OCI-LY1 (cell line): ENCODE results near the gene DAAM1.

ENCODE experiments used
- H2AFZ ChIP-seq: fragments of 200-600 bp; sonication (generic), shearing (Covaris generic); 2 replicates; pipeline ENCODE4 v1.6.0; 2014; ENCODE audit warnings: antibody characterized with exemption, mild to moderate bottlenecking, low read length
- H3F3A ChIP-seq: fragments of 200-600 bp; sonication (generic), shearing (Covaris generic); 2 replicates; pipeline ENCODE4 v1.6.0; 2014; ENCODE audit warnings: mild to moderate bottlenecking, antibody characterized with exemption, low read length, moderate library complexity; ENCODE audit not compliant: insufficient read depth
- H3K27ac ChIP-seq: fragments of 200-600 bp; sonication (generic); 2 replicates; pipeline ENCODE4 v1.5.1; 2014; ENCODE audit warnings: low read length, mixed run types, mild to moderate bottlenecking, low read depth; ENCODE audit not compliant: poor library complexity, severe bottlenecking
- H3K27me3 ChIP-seq: fragments of 200-600 bp; sonication (generic); 2 replicates; pipeline ENCODE4 v1.6.0; 2014; ENCODE audit warnings: antibody characterized with exemption, mild to moderate bottlenecking, low read length, moderate library complexity; ENCODE audit not compliant: insufficient read depth
- H3K36me3 ChIP-seq: fragments of 200-600 bp; sonication (generic); 2 replicates; pipeline ENCODE4 v1.6.1; 2014; ENCODE audit warnings: mild to moderate bottlenecking, antibody characterized with exemption, low read length, moderate library complexity, mixed read lengths; ENCODE audit not compliant: insufficient read depth
- H3K4me1 ChIP-seq: fragments of 200-600 bp; sonication (generic); 2 replicates; pipeline ENCODE4 v1.5.1; 2014; ENCODE audit warnings: mild to moderate bottlenecking, low read length, moderate library complexity; ENCODE audit not compliant: insufficient read depth, severe bottlenecking
- H3K4me2 ChIP-seq: fragments of 200-600 bp; sonication (generic), shearing (Covaris generic); 2 replicates; pipeline ENCODE4 v1.6.1; 2014; ENCODE audit warnings: low read length
- H3K4me3 ChIP-seq: fragments of 200-600 bp; sonication (generic); 2 replicates; pipeline ENCODE4 v1.5.1; 2014; ENCODE audit warnings: low read length, low read depth, mild to moderate bottlenecking, mixed read lengths; ENCODE audit not compliant: poor library complexity, severe bottlenecking
- H3K79me2 ChIP-seq: fragments of 200-600 bp; shearing (Covaris generic); 2 replicates; pipeline ENCODE4 v1.6.1; 2016; ENCODE audit warnings: mixed run types, low read length, mixed read lengths; ENCODE audit not compliant: insufficient read depth
- H3K9ac ChIP-seq: fragments of 200-600 bp; sonication (generic), shearing (Covaris generic); 2 replicates; pipeline ENCODE4 v1.6.1; 2014; ENCODE audit warnings: mild to moderate bottlenecking, low read length, mixed read lengths
- H3K9me2 ChIP-seq: fragments of 200-600 bp; sonication (generic), shearing (Covaris generic); 2 replicates; pipeline ENCODE4 v1.6.1; 2014; ENCODE audit warnings: low read depth, mild to moderate bottlenecking, low read length, mixed read lengths
- H3K9me3 ChIP-seq: fragments of 200-600 bp; shearing (Covaris generic); 2 replicates; pipeline ENCODE4 v1.6.1; 2014; ENCODE audit warnings: low read length, mixed read lengths
- H4K20me1 ChIP-seq: fragments of 200-600 bp; sonication (generic), shearing (Covaris generic); 2 replicates; pipeline ENCODE4 v1.6.0; 2016; ENCODE audit warnings: mild to moderate bottlenecking, low read length; ENCODE audit not compliant: insufficient read depth
- EZH2 ChIP-seq: fragments of 200-600 bp; sonication (generic), shearing (Covaris generic); IDR thresholded peaks from 2 replicates; pipeline ENCODE4 v1.8.0; 2017; ENCODE audit warnings: borderline replicate concordance, mixed run types, mild to moderate bottlenecking, antibody characterized with exemption, low read length, moderate library complexity, mixed read lengths
- TF ChIP-seq, protein P1 (sequence below): fragments of 200-600 bp; sonication (generic), shearing (Covaris generic); IDR thresholded peaks from 2 replicates; pipeline ENCODE4 v1.5.1; 2017; ENCODE audit warnings: mild to moderate bottlenecking, antibody characterized with exemption, low read length, moderate library complexity, mixed read lengths

The DAAM1 gene

DNA sequence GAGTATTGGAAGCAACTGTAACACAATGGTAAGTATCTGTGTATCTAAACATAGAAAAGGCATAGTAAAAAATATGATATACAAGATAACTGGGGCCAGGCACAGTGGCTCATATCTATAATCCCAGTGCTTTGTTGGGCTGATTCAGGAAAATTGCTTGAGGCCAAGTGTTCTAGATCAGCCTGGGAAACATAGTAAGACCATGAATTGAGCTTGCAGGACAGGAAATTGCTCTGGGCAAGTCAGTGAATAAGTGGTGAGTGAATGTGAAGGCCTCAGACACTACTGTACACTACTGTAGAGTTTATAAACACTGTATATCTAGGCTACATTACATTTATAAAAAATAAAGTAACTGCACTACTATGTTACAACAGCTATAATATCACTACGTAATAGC lies 201.5 kb downstream of the DAAM1 start:
- Histone ChIP-seq H2AFZ (no peak overlapping the region), H3K36me3 (no peaks in the 10 kb centered on the region), H3K79me2 (no peaks in the 10 kb centered on the region), H4K20me1 (no peaks in the 10 kb centered on the region), H3K4me1 (no peaks in the 10 kb centered on the region), H3K9me3 (no peaks in the 10 kb centered on the region), H3K27ac (no peak overlapping the region), H3K4me3 (no peak overlapping the region), H3K4me2 (no peak overlapping the region), H3K9ac (no peak overlapping the region), H3K27me3 (no peaks in the 10 kb centered on the region), H3F3A (no peaks in the 10 kb centered on the region), H3K9me2 (no peaks in the 10 kb centered on the region)
- TF ChIP-seq EZH2: no peak
- TF ChIP-seq, protein P1, sequence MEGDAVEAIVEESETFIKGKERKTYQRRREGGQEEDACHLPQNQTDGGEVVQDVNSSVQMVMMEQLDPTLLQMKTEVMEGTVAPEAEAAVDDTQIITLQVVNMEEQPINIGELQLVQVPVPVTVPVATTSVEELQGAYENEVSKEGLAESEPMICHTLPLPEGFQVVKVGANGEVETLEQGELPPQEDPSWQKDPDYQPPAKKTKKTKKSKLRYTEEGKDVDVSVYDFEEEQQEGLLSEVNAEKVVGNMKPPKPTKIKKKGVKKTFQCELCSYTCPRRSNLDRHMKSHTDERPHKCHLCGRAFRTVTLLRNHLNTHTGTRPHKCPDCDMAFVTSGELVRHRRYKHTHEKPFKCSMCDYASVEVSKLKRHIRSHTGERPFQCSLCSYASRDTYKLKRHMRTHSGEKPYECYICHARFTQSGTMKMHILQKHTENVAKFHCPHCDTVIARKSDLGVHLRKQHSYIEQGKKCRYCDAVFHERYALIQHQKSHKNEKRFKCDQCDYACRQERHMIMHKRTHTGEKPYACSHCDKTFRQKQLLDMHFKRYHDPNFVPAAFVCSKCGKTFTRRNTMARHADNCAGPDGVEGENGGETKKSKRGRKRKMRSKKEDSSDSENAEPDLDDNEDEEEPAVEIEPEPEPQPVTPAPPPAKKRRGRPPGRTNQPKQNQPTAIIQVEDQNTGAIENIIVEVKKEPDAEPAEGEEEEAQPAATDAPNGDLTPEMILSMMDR: no peak

DNA sequence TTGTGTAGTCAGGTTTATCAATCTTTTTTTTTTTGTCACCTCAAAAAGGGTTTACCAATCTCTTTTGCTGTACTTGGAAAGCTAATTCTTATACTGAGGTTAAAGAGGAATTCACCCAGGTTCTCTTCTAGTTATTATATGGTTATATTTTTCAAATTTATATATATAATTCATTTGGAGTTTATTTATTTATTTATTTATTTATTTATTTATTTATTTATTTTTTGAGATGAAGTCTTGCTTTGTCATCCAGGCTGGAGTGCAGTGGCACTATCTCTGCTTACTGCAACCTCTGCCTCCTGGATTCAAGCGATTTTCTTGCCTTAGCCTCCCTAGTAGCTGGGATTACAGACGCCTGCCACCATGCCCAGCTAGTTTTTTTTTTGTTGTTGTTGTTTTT lies 202.9 kb downstream of the DAAM1 start:
- H3K9me2 ChIP-seq: no peaks in the 10 kb centered on the region
- H3K79me2 ChIP-seq: no peaks in the 10 kb centered on the region
- H3K36me3 ChIP-seq: no peaks in the 10 kb centered on the region
- no peak overlapping the region for H2AFZ ChIP-seq
- no peak overlapping the region for H3K4me3 ChIP-seq
- no peak overlapping the region for H3K9ac ChIP-seq
- H3K9me3 ChIP-seq: no peaks in the 10 kb centered on the region
- H3F3A ChIP-seq: no peaks in the 10 kb centered on the region
- H3K4me2 ChIP-seq: no peak overlapping the region
- H3K27me3 ChIP-seq: no peaks in the 10 kb centered on the region
- H3K27ac ChIP-seq: no peak overlapping the region
- H3K4me1 ChIP-seq: no peaks in the 10 kb centered on the region
- no peaks in the 10 kb centered on the region for H4K20me1 ChIP-seq
- TF ChIP-seq, protein P1: no peak
- no peak for TF ChIP-seq EZH2

DNA sequence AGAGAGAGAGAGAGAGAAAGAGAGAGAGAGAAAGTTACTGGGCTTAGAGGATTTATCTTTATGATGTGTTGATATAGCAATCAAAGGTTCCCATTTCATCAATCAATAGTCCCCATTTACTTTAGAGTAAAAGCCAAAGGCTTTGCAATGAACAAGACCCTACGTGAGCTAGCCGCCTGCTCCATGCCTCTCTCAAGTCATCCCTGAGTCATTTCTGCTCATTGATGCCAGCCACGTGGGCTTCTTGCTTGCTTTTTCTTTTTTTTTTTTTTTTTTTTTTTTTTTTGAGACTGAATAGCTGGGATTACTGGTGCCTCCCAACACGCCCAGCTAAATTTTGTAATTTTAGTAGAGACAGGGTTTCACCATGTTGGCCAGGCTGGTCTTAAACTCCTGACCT lies 205.8 kb downstream of the DAAM1 start:
- no peaks in the 10 kb centered on the region for H3K79me2 ChIP-seq
- no peaks in the 10 kb centered on the region for H3K4me1 ChIP-seq
- H3K9me3 ChIP-seq: no peaks in the 10 kb centered on the region
- no peaks in the 10 kb centered on the region for H3K27me3 ChIP-seq
- TF ChIP-seq, protein P1: no peak
- TF ChIP-seq EZH2: no peak
- H3K27ac ChIP-seq: no peak overlapping the region
- no peaks in the 10 kb centered on the region for H3F3A ChIP-seq
- H3K36me3 ChIP-seq: no peaks in the 10 kb centered on the region
- no peaks in the 10 kb centered on the region for H4K20me1 ChIP-seq
- no peak overlapping the region for H3K4me2 ChIP-seq
- H2AFZ ChIP-seq: no peak overlapping the region
- no peaks in the 10 kb centered on the region for H3K9me2 ChIP-seq
- no peak overlapping the region for H3K9ac ChIP-seq
- no peak overlapping the region for H3K4me3 ChIP-seq
